ENCODE results near the gene RXFP2. TPM values are rescaled to one million over a fixed set of nuclear protein-coding genes. Genes with fewer than 3 reads are reported as not detected.
A peak's percentile ranks its signal among the peaks of the same experiment; 100 is the strongest.

The RXFP2 gene
- total and polyA plus RNA-seq, 2 of the 8 experiments (the other 6 are each of a cell fraction or from before 2014, with no cell fraction given), result not detected

DNA sequence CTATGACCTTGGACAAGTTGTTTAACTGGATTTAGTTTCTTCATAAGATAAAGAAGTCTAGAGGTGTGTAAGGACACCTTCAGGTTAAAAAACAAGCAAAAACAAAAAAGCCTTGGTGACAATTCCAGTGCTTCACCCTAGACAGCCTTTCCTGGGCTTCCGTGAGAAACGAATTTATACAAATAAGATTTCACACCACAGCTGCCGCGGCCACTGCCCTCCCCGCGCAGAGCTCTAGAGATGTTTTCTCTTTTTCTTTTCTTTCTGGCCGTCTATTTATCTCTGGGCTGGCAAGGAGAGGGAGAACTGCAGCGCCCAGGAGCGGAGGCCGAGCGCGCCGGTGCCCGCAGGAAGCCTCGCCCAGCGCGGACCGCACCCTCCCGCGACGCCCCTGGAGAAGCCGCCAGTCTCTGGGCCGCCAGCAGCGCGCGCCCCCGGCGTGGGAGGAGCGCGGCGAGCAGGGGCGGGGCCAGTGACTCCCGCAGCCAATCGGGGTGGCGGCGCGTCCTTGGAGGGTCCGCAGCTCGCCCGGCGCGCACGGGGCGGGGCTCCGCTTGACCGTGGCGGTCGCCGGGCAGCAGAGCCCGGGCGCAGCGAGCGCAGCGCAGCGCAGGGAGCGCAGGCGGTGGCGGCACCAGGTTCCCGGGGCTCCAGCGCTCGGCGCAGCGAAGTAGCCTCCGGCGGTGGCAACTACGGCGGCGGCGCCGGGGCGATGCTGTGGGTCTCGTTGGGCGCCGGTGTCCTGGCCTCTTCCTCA is 107.0 kb downstream of the RXFP2 start:
- Histone ChIP-seq H2BK120ac (replicated peaks; ENCODE audit: low read depth, low read length) (no peak overlapping the region), H2BK20ac (ENCODE audit: low read length) (no peak overlapping the region), H3K23me2 (ENCODE audit: low read depth, low read length) (peaks cover 3% of the 10 kb centered on the region; the same call in 1 of the 2 replicates), H3K27me3 (replicated peaks in 1 of 4; ENCODE audit: control insufficient read depth in 3 of 4, extremely low read depth in 1 of 4, insufficient read depth in 3 of 4, low read length in 3 of 4) (peaks cover 0 to 20% (median 14%) of the 10 kb centered on the region in 4 experiments; a peak in 6 of 7 replicates), H3K27ac (ENCODE audit: low read depth, low read length) (no peak overlapping the region), H3K23ac (ENCODE audit: insufficient read length) (no peak overlapping the region), H3K9me3 (ENCODE audit: insufficient read depth in 2 of 2, low read depth in 1 of 2, low read length in 1 of 2) (no peaks in the 10 kb centered on the region), H3K4me1 (replicated peaks in 1 of 4; ENCODE audit: control insufficient read depth in 3 of 4, insufficient read depth in 4 of 4, low read length in 3 of 4) (peaks cover 0 to 3% (median 1%) of the 10 kb centered on the region in 4 experiments; a peak in 1 of 7 replicates), H2BK5ac (ENCODE audit: low read depth, low read length) (no peak overlapping the region), H3K4me3 (ENCODE audit: extremely low read depth in 1 of 4, insufficient read depth in 2 of 4, low read depth in 3 of 4, low read length in 4 of 4) (peak overlapping the region; percentile 54 to 73 (median 58)), H2BK12ac (ENCODE audit: low read depth, low read length) (no peak overlapping the region), H3K4ac (replicated peaks; ENCODE audit: insufficient read length, low read depth, low read length) (no peak overlapping the region), H2AFZ (ENCODE audit: low read length) (peak overlapping the region; percentile 84; the same call in 1 of the 2 replicates), H4K20me1 (replicated peaks in 1 of 2; ENCODE audit: control insufficient read depth in 1 of 2, insufficient read depth in 2 of 2, low read length in 2 of 2) (no peaks in the 10 kb centered on the region), H4K8ac (ENCODE audit: extremely low read depth, insufficient read depth, low read length) (no peak overlapping the region; the same call in none of the 2 replicates), H3K9ac (replicated peaks in 1 of 4; ENCODE audit: extremely low read depth in 1 of 4, low read depth in 3 of 4, low read length in 3 of 4) (peak overlapping the region in 1 of 4 experiments; percentile 58; a peak in 1 of 7 replicates), H3K14ac (ENCODE audit: insufficient read length) (no peak overlapping the region), H3K56ac (replicated peaks; ENCODE audit: insufficient read length, low read depth, low read length) (no peak overlapping the region), H3K18ac (ENCODE audit: extremely low read depth, low read length) (no peak overlapping the region), H2BK15ac (ENCODE audit: low read length) (no peak overlapping the region), H3K36me3 (ENCODE audit: control insufficient read depth in 2 of 4, insufficient read depth in 4 of 4, low read length in 3 of 4) (no peaks in the 10 kb centered on the region), H3K79me1 (ENCODE audit: low read depth, low read length) (no peaks in the 10 kb centered on the region; the same call in 1 of the 2 replicates), H2AK5ac (ENCODE audit: low read depth, low read length) (no peak overlapping the region), H3K79me2 (ENCODE audit: control insufficient read depth in 1 of 2, insufficient read depth in 2 of 2, low read length in 2 of 2) (no peaks in the 10 kb centered on the region), H3K4me2 (ENCODE audit: insufficient read depth in 1 of 2, low read depth in 2 of 2, low read length in 2 of 2) (peak overlapping the region; percentile 52 to 95), H4K91ac (replicated peaks; ENCODE audit: insufficient read length, low read length) (no peak overlapping the region), H4K5ac (ENCODE audit: insufficient read length, low read depth, low read length) (no peak overlapping the region)
- DNase-seq (ENCODE audit: low read depth in 1 of 2, low spot score in 2 of 2) (peak; percentile 58 to 94), FAIRE-seq (no peak)
- 3% methylated on average over 14 of the region's 74 CpGs; no CpG with 5 or more reads in 1 of the 2 experiments for WGBS, 2 experiments (ENCODE audit: extremely low coverage in 1 of 2, insufficient coverage in 1 of 2, insufficient read length in 1 of 2, insufficient replicate concordance in 2 of 2, low coverage in 1 of 2, low lambda C conversion rate in 2 of 2, missing lambda C conversion rate in 1 of 2)
- CTCF ChIA-PET (ENCODE audit: partially characterized antibody), result interaction anchor here (0.8 kb wide), 1 partner anchor 469 kb away, joined by 3 read pairs; the partner anchor contains the start of genes BRCA2 and ZAR1L
- POLR2A ChIA-PET (ENCODE audit: partially characterized antibody), result no interaction called here
- TF ChIP-seq NRF1 (IDR thresholded peaks at IDR 0.05; ENCODE audit: low read depth, low read length), result 0 out of 2 replicates have a peak, but pooled peaks have one; percentile 11
- TF ChIP-seq RNF2 (IDR thresholded peaks at IDR 0.05; ENCODE audit: borderline replicate concordance, low read depth, low read length, missing control alignments, poor library complexity, severe bottlenecking), result no peak
- 0 out of 2 replicates have a peak, but pooled peaks have one; percentile 12 for TF ChIP-seq TBP (IDR thresholded peaks at IDR 0.05; ENCODE audit: low read depth, low read length)
- no peak for TF ChIP-seq ZNF274 (IDR thresholded peaks at IDR 0.05; ENCODE audit: borderline replicate concordance, extremely low read depth, low read length)
- peak; percentile 26; the same call in 1 of the 2 replicates for TF ChIP-seq CREB1 (IDR thresholded peaks at IDR 0.05)
- no peak for TF ChIP-seq KDM5A (IDR thresholded peaks at IDR 0.05; ENCODE audit: low read length)
- no peak for TF ChIP-seq PHF8 (conservative IDR thresholded peaks at IDR 0.05; ENCODE audit: low read depth, low read length)
- TF ChIP-seq SIX5 (IDR thresholded peaks at IDR 0.05; ENCODE audit: low read depth, low read length), result no peak
- no peak for TF ChIP-seq RFX5 (IDR thresholded peaks at IDR 0.05; ENCODE audit: borderline replicate concordance, low read depth, low read length)
- TF ChIP-seq HDAC6 (IDR thresholded peaks at IDR 0.05; ENCODE audit: low read depth, low read length), result no peak
- no peak for TF ChIP-seq TEAD4 (IDR thresholded peaks at IDR 0.05; ENCODE audit: low read depth, low read length)
